HG02678 (cell line): Measurements from ENCODE around the gene OR4D6.

Experiments
- ATAC-seq: cut with Tn5 transposase; IDR thresholded peaks from one replicate; pipeline ENCODE4 v1.9.1; 2021; ENCODE audit warnings: mild to moderate bottlenecking, moderate library complexity; ENCODE audit not compliant: unreplicated experiment

Gene OR4D6

GRCh38 chr11:59503276-59503675 is 46.5 kb downstream of the OR4D6 start, which contains the start of gene OR4D11:
Gene OR4D11 (plus strand): TSS chr11:59503576. CDS start chr11:59503576, 0 bp downstream.
- ATAC-seq: no peak
